GM10847 (cell line): ENCODE measurements around the gene NAA40.

ENCODE experiments used
- POLR2A ChIP-seq: IDR thresholded peaks from 2 replicates; pipeline ENCODE4 v1.6.1; 2011; ENCODE audit not compliant: insufficient read length; ENCODE audit errors: extremely low read depth

Gene NAA40

DNA sequence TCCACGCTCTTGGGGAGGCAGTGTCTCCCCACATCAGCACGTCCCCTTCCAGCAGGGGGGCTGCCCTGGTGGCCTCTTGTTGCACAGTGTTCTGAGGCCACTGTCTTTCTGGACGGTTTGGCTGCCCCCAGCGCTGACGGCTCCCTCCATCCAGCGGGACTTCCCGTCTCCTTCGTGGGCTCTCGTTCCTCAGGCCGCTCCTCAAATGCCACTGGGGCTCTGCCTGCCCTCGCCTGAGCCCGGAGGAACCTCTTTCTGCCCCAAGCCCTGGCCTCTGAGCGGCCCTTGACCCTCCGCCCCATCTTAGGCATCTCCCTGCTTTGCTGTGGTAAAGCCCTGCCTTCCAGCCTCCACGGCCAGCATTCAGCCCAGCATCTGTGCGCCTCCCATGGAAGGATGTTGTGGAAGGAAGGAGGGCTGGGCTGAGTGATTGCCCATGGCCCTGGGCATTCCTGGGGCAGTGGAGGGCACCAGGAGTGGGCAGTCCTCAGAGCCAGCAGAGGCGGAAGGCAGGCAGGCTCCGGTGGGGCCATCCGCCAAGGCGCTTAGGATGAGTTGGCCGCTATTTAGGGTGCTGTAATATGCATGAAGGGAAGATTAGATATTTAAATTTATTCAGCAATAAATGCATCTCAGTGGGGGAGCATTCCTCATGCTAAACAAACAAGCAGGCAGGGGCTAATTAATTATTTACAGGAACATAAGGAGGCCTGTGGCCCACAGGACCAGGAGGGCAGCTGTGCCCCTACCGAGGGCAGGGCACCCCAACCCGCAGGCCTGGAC, 65.2 kb downstream of the NAA40 start:
- TF ChIP-seq POLR2A = no peak

DNA sequence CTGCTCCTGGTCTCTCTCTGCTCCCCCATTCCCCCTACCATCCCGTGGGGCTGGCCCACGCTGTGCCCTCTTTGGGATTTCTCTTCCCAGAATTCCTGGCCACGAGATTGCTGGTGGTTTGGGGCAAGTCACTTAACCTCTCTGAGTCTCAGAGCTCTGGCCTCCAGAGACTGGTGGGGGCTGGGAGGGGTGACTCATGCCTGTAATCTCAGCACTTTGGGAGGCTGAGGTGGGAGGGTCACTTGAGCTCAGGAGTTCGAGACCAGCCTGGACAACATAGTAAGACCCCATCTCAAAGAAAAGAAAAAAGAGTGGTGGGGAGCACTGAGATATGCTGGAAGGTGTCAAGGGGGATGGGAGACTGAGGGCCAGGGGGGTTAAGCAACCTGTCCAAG, 65.8 kb downstream of the NAA40 start:
- TF ChIP-seq POLR2A = no peak

- no peak for TF ChIP-seq POLR2A
Measured at GRCh38 chr11:64005691-64006090, 66.9 kb downstream of the NAA40 start.

DNA sequence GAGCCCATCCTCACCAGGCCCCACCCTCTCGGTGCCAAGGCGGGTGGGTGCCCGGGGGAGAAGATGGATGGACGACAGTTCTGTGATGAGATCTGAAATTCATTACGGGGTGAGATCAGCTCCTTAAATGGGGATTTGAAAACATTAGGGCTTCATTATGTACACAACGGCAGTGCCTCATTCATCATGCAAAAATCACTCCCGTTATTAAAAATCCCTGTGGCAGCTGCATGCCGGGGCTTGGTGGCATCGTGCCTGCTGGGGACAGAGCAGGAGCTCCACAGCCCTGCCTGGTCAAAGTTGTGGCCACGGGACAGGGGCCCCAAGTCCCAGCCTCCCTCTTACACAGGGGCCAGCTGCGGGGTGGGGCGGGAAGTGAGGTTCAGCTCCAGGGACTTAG, 67.6 kb downstream of the NAA40 start:
- TF ChIP-seq POLR2A = no peak
